ENCODE results near the gene KCNMA1. TPM values are rescaled to one million over a fixed set of nuclear protein-coding genes. Genes with fewer than 3 reads are reported as not detected.
A peak's percentile ranks its signal among the peaks of the same experiment; 100 is the strongest.

The KCNMA1 gene
- total RNA-seq, 2 donors from 2014 or later = 23.2 to 44.5 TPM

DNA sequence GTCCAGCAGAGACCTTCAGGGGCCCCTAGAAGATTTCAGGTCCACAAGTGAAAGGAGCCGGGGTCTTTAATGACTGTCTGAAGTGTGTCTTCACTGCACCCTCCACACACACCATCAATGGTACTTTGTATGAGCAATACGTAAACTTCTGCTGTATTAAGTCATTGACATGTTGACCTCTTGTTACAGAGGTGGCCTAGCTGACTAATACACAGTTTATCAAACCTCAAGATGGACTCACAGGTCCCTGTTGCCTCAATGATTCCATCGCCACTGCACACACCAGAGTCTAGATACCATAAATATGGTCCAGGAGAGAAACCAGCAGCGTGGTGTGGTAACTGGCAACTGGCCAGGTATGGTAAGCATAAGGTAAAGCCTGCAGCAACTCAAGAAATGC is 19.5 kb downstream of the KCNMA1 start:
- Histone ChIP-seq H3K4me3 (no peak overlapping the region), H3K36me3 (no peaks in the 10 kb centered on the region), H3K27ac (no peak overlapping the region), H3K4me1 (no peaks in the 10 kb centered on the region), H3K9ac (ENCODE audit: low read depth in 2 of 2, low read length in 2 of 2) (no peak overlapping the region), H3K27me3 (no peaks in the 10 kb centered on the region), H3K9me3 (no peaks in the 10 kb centered on the region)
- intact Hi-C loops (cut with DNase I) = no loop called here
- TF ChIP-seq, protein P1, sequence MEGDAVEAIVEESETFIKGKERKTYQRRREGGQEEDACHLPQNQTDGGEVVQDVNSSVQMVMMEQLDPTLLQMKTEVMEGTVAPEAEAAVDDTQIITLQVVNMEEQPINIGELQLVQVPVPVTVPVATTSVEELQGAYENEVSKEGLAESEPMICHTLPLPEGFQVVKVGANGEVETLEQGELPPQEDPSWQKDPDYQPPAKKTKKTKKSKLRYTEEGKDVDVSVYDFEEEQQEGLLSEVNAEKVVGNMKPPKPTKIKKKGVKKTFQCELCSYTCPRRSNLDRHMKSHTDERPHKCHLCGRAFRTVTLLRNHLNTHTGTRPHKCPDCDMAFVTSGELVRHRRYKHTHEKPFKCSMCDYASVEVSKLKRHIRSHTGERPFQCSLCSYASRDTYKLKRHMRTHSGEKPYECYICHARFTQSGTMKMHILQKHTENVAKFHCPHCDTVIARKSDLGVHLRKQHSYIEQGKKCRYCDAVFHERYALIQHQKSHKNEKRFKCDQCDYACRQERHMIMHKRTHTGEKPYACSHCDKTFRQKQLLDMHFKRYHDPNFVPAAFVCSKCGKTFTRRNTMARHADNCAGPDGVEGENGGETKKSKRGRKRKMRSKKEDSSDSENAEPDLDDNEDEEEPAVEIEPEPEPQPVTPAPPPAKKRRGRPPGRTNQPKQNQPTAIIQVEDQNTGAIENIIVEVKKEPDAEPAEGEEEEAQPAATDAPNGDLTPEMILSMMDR (IDR thresholded peaks at IDR 0.05) = no peak
- no peak for DNase-seq

DNA sequence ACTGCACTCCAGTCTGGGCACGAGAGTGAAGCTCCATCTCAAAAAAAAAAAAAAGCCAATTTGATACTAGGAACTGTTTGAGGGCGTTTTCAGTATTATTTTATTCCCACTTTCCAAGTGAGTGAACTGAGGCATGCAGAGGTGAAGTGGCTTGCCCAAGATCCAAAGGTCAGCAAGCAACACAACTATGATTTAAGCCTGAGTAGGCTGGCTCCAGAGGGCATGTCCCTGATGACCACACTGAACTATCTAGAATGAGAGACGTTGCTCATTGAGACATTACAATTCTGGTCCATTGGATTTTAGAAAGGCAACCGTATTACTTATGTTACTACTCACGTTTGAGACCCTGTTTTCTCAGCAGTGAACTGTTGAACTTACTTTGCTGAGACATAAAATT is 20.8 kb downstream of the KCNMA1 start:
- intact Hi-C loops (cut with DNase I) = no loop called here
- Histone ChIP-seq H3K4me3 (no peak overlapping the region), H3K4me1 (no peaks in the 10 kb centered on the region), H3K27me3 (no peaks in the 10 kb centered on the region), H3K9me3 (no peaks in the 10 kb centered on the region), H3K36me3 (no peaks in the 10 kb centered on the region), H3K9ac (ENCODE audit: low read depth in 2 of 2, low read length in 2 of 2) (no peak overlapping the region), H3K27ac (no peak overlapping the region)
- TF ChIP-seq, protein P1 (IDR thresholded peaks at IDR 0.05) = no peak
- no peak for DNase-seq

DNA sequence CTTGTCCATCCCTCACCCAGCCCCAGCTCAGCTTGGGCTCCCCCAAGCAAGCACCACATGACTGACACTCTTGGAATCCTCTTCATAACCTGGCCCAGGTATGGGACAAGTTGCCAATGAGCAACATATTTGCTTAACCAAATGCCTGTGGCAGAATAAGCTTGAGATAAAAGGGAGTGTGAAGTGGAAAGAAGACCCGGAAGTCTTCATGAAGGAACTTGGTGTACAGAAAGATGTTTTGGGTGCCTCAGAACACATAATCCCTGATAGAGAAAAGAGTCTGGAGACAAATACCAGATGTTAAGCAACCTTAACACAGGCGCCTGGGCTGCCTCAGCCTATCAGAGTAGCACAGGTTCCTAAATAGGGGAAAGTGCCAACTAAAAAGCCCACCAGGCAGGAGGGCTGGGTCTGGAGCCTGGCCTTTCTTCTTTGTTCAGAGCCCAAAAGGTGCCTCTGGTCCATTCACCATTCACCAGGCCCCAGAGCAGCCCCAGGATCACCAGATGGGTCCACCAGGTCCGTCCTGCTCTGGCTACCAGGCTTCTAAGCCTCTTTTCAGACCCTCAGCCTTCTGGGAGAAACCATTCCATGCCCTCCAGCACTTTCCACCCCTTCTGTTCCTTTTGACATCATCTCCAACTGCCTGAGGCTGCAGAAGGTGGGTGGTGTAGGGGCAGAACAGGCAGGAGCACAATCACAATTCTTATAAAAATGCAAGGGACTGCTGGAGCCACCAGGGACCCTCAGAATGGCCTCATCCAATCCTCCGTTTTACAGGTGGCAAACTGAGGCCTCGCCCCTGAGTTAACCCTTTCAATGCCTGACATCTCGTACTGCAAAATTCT is 22.6 kb downstream of the KCNMA1 start:
- H3K9ac ChIP-seq (ENCODE audit: low read depth in 2 of 2, low read length in 2 of 2) = no peak overlapping the region
- intact Hi-C loops (cut with DNase I) = no loop called here
- no peak overlapping the region for H3K27ac ChIP-seq
- no peaks in the 10 kb centered on the region for H3K9me3 ChIP-seq
- no peak overlapping the region for H3K4me3 ChIP-seq
- no peaks in the 10 kb centered on the region for H3K36me3 ChIP-seq
- TF ChIP-seq, protein P1 (IDR thresholded peaks at IDR 0.05) = no peak
- DNase-seq = no peak
- peaks cover 5% of the 10 kb centered on the region for H3K4me1 ChIP-seq
- H3K27me3 ChIP-seq = no peaks in the 10 kb centered on the region

DNA sequence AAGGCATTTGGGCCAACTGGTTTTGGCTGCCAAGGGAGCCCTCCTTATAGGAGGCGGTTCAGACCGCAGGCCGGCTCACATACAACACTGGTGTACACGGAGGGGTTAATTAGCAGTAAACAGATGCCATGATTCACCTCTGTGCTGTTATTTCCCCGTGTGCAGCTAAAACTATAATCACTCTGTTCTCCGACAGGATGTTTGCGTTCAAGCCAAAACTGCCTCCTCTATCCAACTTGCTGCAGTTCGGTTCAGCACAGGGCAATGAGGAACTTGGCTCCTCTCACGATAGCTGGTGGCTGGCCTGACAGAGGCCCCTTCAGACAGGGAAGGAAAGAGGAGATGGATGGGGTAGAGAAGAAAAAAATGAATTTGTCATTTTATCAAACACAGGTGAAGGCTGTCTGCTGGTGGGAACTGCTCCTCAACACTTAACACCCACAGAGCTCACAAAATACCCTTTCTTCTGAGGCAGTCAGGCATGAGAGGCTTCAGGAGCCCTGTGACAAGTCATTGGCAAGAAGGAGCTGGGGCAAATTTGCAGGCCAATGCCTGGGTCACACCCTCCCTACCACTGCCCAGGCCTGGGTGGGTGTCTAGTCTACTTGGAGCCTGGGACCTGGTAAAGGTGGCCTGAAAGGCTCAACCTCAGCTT is 24.0 kb downstream of the KCNMA1 start:
- H3K36me3 ChIP-seq = no peaks in the 10 kb centered on the region
- peak; percentile 60 for DNase-seq
- no peak overlapping the region for H3K9ac ChIP-seq (ENCODE audit: low read depth in 2 of 2, low read length in 2 of 2)
- intact Hi-C loops (cut with DNase I) = no loop called here
- TF ChIP-seq, protein P1 (IDR thresholded peaks at IDR 0.05) = no peak
- no peaks in the 10 kb centered on the region for H3K27me3 ChIP-seq
- peaks cover 5% of the 10 kb centered on the region for H3K4me1 ChIP-seq
- no peak overlapping the region for H3K4me3 ChIP-seq
- H3K9me3 ChIP-seq = no peaks in the 10 kb centered on the region
- no peak overlapping the region for H3K27ac ChIP-seq

DNA sequence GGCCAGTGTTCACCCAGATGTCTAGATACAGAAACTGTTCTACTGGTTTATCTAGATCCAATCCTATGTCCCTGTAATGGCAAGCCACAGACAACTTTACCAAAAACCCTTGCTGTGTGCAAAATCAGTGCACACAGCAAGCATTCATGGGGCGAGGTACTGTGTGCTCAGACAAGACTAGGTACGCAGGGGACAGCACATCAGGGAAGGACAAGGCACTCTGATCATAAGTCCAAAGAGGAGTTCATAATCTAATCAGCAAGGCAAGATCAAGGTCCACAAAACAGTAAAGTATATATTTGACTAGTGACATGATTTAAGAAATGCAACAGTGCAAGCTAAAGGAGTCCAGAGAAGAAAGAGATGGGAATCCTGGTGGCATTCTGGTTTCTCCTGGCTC is 25.9 kb downstream of the KCNMA1 start:
- Histone ChIP-seq H3K36me3 (no peaks in the 10 kb centered on the region), H3K4me1 (peaks cover 5% of the 10 kb centered on the region), H3K27me3 (no peaks in the 10 kb centered on the region), H3K27ac (no peak overlapping the region), H3K4me3 (no peak overlapping the region), H3K9me3 (no peaks in the 10 kb centered on the region), H3K9ac (ENCODE audit: low read depth in 2 of 2, low read length in 2 of 2) (no peak overlapping the region)
- intact Hi-C loops (cut with DNase I) = no loop called here
- DNase-seq = no peak
- TF ChIP-seq, protein P1 (IDR thresholded peaks at IDR 0.05) = no peak
